GM21526 (cell line): ENCODE measurements around the gene SLC4A2.

Source experiments
- ATAC-seq: cut with Tn5 transposase; IDR thresholded peaks from one replicate; pipeline ENCODE4 v1.9.1; 2021; ENCODE audit warnings: moderate library complexity; ENCODE audit not compliant: unreplicated experiment, low FRiP score

SLC4A2 gene

GRCh38 chr7:151076863-151077704 lies 17.7 kb downstream of the SLC4A2 start:
- no peak for ATAC-seq

GRCh38 chr7:151077705-151078232 lies 18.4 kb downstream of the SLC4A2 start:
- ATAC-seq: no peak

- no peak for ATAC-seq
Observed at GRCh38 chr7:151078233-151079040, 19.0 kb downstream of the SLC4A2 start.

GRCh38 chr7:151079199-151079910 lies 20.0 kb downstream of the SLC4A2 start:
- no peak for ATAC-seq

- no peak for ATAC-seq
Observed at GRCh38 chr7:151080067-151080521, 20.7 kb downstream of the SLC4A2 start.

- peak; percentile 75 for ATAC-seq
Observed at GRCh38 chr7:151080522-151081169, 21.3 kb downstream of the SLC4A2 start, which contains the start of gene FASTK. FASTK (minus strand) TSS chr7:151080809; CDS start chr7:151080766, 43 bp downstream.

GRCh38 chr7:151081170-151082101 lies 22.0 kb downstream of the SLC4A2 start:
- peak; percentile 1 for ATAC-seq

GRCh38 chr7:151082141-151083070 lies 23.0 kb downstream of the SLC4A2 start:
- no peak for ATAC-seq

- ATAC-seq: peak; percentile 50
Observed at GRCh38 chr7:151083071-151083823, 23.9 kb downstream of the SLC4A2 start, which contains the start of gene TMUB1. TMUB1 (minus strand) TSS chr7:151083493; CDS start chr7:151082563, 930 bp downstream.

GRCh38 chr7:151083824-151084160 lies 24.4 kb downstream of the SLC4A2 start:
- ATAC-seq: no peak

- no peak for ATAC-seq
Observed at GRCh38 chr7:151085329-151085690, 25.9 kb downstream of the SLC4A2 start.

GRCh38 chr7:151085691-151086620 lies 26.6 kb downstream of the SLC4A2 start, which contains the start of gene AGAP3:
AGAP3 (plus strand) TSS chr7:151086475; CDS start chr7:151086742, 267 bp downstream.
- ATAC-seq: peak; percentile 44

GRCh38 chr7:151086802-151087244 lies 27.4 kb downstream of the SLC4A2 start:
- ATAC-seq: no peak

- peak; percentile 28 for ATAC-seq
Observed at GRCh38 chr7:151087245-151088018, 28.0 kb downstream of the SLC4A2 start.
